Epidermal melanocyte (primary cell): ENCODE results near the gene TMEM209.
"Not testable (repeated sequence)": the region's sequence is repeated elsewhere in the genome, so short reads cannot be mapped to it uniquely, and the experiment has no call there.

Experiments
- DNase-seq: peaks from one replicate; pipeline ENCODE4 v3.0.0; 2011; ENCODE audit warnings: low spot score; ENCODE audit not compliant: insufficient read length

The TMEM209 gene

DNA sequence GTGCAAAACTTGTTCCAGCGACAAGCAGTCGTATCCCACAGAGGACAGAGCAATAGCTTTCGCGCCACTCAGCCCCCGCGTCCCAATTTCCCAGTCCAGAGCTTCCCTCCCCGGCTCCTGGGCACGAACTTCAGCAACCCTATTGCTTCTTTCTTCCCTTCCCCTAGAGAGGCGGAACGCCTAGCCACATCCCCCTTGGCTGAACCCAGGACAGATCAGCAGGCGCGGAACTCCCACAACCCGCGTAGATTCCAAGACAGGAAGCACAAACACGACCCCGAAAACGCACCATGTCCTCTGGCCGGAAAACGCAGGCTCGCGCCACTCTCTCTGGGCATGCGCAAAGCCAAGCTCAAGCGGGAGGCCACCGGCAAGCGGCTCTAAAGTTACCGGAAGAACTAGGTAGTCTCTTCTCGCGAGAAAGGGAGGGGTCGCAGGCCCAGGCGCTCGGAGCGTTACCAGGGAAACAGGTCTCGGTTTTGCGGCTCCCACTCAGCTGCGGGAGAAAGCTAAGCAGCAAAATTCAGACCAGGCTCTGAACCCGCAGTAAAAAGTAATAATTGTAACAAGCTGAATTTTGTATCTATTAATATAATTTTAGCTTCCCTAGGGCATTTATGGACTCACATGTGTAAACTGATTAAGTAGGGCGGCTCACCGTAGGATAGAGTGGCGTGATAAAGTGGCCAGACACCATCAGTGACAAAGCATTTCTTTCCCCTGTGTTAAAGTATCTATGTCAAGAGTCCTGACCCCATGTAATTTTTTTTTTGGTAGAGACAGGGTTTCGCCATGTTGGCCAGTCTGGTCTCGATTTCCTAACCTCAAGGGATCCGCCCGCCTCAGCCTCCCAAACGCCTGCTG lies at the start of gene TMEM209:
Gene TMEM209 (minus strand): TSS at position 323 of the 864 bp plus-strand sequence. CDS start 31 bp downstream, at position 292.
- peak; percentile 83 for DNase-seq

DNA sequence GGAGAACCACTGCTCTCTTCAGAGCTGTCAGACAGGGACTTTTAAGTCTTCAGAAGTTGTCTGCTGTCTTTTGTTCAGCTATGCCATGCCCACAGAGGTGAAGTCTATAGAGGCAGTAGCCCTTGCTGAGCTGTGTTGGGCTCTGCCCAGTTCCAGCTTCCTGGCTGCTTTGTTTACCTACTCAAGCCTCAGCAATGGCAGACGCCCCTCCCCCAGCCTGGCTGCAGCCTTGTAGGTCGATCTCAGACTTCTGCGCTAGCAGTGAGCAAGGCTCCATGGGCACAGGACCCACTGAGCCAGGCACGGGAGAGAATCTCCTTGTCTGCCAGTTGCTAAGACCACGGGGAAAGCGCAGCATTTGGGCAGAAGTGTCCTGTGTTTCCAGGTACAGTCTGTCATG lies 49.3 kb upstream of the TMEM209 start:
- DNase-seq: no peak

DNA sequence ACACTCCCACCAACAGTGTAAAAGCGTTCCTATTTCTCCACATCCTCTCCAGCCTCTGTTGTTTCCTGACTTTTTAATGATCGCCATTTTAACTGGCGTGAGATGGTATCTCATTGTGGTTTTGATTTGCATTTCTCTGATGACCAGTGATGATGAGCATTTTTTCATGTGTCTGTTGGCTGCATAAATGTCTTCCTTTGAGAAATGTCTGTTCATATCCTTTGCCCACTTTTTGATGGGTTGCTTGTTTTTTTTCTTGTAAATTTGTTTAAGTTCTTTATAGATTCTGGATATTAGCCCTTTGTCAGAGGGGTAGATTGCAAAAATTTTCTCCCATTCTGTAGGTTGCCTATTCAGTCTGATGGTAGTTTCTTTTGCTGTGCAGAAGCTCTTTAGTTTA lies 44.4 kb upstream of the TMEM209 start:
- DNase-seq: not testable (repeated sequence)

DNA sequence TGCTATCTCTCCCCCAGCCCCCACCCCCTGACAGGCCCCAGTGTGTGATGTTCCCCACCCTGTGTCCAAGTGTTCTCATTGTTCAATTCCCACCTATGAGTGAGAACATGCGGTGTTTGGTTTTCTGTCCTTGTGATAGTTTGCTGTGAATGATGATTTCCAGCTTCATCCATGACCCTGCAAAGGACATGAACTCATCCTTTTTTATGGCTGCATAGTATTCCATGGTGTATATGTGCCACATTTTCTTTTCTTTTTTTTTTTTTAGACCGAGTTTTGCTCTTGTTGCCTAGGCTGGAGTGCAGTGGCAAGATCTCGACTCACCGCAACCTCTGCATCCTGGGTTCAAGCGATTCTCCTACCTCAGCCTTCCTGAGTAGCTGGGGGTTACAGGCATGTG lies 43.6 kb upstream of the TMEM209 start:
- not testable (repeated sequence) for DNase-seq

DNA sequence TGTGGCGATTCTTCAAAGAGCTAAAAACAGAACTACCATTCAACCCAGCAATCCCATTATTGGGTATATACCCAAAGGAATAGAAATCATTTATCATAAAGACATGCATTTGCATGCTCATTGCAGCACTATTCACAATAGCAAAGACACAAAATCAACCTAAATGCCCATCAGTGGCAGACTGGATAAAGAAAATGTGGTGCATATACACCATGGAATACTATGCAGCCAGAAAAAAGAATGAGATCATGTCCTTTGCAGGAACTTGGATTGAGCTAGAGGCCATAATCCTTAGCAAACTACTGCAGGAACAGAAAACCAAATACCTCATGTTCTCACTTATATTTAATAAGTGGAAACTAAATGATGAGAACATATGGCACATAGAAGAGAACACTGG lies 41.3 kb upstream of the TMEM209 start:
- DNase-seq: not testable (repeated sequence)

DNA sequence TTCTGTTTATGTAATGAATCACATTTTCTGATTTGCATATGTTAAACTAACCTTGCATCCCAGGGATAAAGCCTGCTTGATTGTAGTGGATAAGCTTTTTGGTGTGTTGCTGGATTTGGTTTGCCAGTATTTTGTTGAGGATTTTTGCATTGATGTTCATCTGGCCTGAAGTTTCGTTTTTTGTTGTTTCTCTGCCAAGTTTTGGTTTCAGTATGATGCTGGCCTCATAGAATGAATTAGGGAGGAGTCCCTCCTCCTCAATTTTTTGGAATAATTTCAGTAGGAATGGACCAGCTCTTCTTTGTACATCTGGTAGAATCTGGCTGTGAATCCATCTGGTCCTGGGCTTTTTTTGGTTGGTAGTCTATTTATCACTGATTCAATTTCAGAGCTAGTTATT lies 38.3 kb upstream of the TMEM209 start:
- DNase-seq: not testable (repeated sequence)

DNA sequence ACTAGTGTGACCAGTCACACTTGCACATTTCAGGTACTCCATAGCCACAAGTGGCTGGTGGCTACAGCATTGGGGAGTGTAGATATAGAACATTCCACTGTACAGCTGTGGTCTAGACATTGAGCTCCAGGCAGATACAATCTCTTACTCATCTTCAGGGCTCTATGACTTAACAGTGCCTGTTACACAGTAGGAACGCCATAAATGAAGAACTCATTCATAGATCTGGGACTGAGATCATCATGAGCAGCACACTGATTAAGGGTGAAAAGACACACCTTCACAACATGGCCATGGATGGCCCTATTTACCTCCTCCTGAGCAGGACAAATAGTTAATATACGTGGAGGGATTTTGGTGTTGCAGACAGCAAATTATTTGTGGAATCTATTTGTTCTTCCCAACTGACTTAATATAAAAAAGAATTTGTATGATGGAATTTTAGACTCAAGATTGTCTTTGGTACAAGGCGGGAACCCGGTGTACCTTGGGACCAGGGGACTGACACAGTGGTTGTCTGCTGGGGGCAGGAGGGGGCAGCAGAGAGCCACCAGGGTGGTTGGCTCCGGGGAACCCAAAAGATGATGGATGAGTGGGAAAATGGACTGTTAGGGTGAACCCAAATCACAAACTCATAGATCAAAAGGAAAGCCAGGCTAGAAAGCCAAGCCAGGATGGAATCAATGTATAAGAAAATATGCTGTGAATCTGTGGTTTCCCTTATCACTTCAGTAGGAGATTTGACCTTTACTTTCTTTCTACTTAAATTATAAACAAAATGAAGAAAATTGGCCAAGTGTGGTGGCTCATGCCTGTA lies 37.2 kb upstream of the TMEM209 start:
- DNase-seq: peak; percentile 36

DNA sequence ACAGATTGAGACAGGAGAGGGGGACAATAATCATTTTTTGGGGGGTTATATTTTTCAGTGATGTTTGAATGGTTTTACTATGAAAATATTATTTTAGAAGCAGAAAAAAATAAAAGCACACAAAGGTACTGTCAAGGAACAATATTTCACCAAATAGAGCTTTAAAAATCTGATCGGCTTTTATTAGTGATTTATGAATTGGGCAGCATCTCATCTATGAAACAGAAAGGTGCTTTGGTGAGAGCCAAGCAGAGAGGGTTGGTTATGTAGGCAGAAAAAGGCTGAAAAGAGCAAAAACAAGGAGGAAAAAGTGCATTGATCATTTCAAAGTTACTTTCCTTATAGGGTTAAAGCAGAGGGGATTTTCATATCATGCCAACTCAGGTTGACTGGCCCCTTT lies 35.0 kb upstream of the TMEM209 start:
- DNase-seq: no peak

DNA sequence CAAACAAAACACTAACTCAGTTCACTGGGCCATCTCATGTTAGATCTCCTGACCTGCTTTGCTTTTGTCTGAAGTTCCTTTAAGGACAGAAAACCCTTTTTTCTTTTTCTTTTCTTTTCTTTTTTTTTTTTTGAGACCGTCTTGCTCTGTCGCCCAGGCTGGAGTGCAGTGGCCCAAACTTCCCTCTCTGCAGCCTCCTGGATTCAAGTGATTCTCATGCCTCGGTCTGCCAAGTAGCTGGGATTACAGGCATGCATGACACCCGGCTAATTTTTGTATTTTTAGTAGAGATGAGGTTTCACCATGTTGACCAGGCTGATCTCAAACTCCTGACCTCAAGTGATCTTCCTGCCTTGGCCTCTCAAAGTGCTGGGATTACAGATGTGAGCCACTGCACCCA lies 31.2 kb upstream of the TMEM209 start:
- DNase-seq: not testable (repeated sequence)

DNA sequence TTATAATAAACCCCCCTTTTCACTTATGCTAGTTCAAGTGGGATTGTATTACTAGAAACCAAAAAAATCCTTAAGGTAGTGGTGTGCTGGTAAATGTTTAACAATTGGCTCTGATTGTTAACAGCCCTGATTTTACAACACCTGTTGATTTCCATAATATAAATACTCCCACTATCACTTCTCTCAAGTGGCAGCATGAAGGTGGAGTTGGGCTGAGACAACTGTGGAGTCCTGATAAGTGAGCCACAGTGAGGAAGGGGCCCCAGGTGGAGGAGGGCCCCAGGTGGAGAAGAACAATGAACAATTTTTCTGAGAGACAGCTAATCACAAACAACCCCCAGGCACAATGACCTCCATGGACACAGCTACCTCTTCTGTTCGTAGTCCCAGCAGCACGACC lies 28.9 kb upstream of the TMEM209 start:
- DNase-seq: no peak

DNA sequence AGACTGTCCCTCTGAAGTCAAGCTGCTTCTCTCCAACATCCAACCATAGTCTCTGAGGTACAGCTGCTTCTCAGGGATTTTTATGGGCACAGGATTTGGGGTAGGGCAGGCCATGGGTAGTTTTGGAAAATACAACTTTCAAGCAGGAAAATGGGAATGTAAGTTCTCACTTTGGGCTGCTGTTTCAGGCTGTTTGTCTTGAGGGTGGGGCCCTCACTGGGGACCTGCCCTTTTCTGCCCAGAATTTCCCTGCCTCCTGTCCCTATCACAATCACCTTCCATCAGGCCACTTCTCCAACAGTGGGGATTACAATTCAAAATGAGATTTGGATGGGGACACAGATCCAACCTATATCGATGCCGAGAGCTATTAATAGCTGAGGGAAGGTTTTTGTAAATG lies 27.0 kb upstream of the TMEM209 start:
- no peak for DNase-seq

DNA sequence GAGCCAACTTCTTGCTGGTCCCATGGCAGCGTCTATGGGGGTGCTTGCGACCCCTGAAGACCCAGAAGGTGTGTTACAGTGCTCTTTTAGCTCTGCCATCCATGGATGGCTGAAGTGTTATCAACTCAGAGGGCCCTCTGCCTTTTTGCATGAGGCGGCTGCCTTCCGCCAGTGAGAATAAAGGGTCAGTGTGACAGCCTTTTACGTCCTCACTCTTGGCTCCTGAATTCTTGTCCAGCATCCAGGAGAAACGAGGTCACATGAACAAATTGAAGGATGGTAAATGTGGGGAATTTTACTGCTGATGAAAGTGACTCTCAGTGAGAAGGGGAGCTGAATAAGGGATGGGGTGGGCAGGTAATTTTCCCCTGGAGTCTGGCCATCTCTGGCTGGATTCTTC lies 26.6 kb upstream of the TMEM209 start:
- no peak for DNase-seq

DNA sequence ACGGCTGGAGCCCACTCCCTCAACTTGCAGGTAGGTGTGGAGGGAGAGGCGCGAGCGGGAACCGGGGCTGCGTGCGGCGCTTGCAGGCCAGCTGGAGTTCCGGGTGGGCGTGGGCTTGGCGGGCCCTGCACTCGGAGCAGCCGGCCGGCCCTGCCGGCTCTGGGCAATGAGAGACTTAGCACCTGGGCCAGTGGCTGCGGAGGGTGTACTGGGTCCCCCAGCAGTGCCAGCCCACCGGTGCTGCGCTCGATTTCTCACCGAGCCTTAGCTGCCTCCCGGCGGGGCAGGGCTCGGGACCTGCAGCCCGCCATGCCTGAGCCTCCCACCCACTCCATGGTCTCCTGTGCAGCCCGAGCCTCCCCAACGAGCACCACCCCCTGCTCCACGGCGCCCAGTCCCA lies 24.8 kb upstream of the TMEM209 start:
- DNase-seq: not testable (repeated sequence)

DNA sequence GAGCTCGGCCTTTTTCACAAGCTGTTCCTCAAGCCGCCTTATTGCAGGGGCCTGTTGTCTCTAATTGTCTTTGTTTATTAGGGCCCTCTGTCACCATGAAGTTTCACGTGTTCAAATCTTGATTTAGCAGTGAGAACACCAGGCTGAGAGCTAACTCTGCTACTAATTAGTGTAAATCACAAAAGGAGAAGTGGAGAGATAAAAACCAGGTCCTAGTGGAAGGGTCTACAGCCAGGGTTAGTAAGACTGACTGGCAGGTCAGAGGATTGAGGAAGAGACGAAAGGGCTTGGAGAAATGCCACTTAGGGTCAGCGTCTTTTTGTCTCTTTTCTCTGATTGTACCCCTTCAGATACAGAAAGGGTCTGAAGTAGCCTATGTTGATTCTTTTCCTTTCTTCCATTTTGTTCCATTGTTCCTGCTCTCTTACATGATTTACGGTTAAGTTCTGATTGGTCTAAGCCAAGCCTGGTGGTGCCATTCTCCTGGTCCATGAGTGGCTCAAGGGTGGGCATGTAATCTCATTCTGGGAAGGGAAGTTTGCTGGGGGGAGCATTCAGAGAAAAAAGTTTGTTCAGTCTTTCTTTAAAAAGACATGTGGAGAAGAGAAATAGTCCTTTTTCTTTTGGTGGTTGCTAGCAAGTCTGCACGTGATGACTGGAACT lies 23.8 kb upstream of the TMEM209 start:
- no peak for DNase-seq

DNA sequence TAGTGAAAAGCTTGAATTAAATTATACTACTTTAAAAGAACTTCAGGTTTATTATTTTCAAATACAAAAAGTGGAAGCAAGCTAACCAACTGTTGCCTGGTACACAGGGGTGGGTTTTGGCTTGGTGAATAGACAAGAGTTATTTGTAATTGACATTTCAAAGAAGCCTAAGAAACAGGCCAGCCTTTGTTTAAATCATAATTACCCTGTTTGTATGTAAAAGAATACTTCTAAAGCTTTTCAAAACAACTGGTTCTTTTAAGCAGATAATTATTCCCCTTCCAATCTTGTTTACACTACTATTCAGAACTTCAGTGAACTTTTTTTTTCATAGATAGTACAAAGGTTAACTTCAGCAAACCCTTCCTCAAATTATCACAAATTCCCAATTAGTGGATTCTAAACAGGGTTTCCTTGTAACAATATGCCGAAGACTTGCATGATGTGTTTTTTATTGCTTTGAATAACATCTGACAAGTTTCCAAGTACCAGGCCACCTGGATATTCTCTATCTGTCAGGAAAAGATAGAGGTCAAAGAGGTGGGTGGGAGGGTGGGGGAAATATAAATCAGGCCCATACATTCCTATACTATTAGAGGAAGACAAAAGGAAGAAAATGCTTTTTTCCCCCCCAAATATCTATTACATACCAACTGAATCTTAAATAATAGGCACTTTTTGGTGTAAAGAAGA lies 22.8 kb upstream of the TMEM209 start:
- peak; percentile 81 for DNase-seq

DNA sequence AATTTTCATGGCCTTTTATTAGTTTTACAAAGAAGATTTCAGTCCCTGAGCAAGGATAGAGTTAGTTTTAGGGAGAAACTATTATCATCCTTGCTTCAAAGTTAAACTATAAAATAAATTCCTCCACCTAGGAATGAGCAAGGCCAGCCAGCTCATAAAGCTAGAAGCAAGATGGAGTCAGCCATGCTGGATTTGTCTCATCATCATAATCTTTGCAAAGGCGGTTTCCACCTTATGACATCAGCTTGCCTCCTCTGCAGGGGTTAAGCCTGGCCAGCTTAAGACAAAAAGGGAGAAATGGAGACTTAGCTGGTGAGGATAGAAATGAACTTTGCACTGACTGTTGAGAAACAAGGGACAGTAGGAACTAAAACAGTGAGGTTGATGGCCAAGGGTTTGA lies 21.1 kb upstream of the TMEM209 start:
- DNase-seq: no peak

DNA sequence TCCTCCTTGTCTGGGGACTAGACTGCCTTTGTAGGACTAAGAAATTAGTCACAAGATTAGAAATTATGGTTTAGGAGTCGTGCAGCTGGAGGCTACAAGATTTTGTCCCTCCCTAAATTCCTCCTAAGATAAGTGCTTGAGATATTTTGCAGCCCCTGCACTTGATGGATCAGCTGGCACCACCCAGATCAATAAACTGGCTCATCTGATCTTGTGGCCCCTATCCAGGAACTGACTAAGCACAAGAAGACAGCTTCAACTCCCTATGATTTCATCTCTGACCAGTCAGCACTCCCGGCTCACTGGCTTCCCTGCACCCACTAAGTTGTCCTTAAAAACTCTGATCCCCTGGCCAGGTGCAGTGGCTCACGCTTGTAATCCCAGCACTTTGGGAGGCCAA lies 19.7 kb upstream of the TMEM209 start:
- DNase-seq: not testable (repeated sequence)

DNA sequence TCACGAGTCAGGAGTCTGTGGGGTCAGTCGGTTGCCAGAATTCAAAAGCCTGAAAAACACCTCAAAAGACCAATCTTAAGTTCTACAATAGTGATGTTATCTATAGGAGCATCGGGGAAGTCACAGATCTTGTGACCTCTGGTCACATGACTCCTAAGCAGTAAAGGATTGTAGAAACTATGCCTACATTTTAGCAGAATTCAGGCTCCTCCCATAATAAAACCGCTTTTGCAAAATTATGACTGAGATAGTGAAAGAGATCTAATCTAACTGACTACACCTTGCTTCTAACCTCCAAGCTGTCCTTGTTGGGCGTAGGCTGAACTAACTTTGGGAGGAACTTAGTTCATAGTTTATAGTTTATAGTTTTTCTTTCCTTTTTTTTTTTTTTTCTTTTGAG lies 19.0 kb upstream of the TMEM209 start:
- no peak for DNase-seq

DNA sequence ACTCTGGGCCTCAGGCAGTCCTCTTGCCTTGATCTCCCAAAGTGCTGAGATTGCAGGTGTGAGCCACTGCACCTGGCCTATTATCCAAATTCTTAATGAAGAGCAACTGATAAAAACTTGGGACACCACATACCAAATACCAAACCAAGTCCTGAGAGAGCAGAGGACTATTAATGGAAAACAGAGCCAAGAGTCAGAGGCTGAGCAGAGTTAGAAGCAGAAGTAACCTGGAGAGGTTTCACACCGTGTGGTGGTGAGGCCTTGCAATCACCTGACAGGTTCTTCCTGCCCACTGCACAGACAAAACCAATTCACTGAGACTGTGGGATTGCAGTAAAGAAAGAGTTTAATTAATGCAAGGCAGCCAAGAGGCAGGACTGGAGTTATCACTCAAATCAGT lies 18.4 kb upstream of the TMEM209 start:
- DNase-seq: no peak

DNA sequence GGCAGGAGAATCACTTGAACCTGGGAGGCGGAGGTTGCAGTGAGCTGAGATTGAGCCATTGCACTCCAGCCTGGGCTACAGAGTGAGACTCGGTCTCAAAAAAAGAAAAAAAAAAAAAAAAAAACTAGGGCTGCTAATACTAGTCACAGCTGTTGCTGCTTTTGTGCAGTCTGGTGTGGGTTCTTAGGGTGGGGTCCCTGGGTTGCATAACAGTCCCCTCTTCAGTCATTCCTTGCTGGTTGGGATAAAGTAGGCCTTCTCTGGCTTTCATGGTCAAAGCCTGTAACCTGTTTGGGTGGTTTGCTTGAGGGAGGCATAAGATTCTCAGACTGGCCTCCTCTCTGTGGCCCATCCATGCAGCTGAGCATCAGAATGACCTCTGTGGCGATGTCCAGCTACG lies 16.5 kb upstream of the TMEM209 start:
- DNase-seq: no peak

DNA sequence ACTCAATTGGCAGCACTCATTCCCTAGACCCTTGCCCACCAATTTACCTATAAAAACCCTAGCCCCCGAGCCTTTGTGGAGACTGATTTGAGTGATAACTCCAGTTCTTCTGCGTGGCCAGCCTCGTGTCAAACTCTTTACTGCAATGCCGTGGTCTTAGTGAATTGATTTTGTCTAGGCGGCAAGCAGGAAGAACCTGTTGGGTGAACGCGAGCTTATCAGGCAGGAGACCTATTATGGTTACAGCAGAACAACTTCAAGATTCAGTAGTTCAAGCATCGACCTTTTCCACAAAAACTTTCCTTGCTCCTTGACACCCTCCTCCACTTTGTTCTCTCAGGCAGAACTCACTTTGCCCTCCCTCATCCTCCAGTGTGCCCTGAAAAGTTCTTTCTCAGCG lies 14.7 kb upstream of the TMEM209 start:
- no peak for DNase-seq
